ENCODE data around the gene PTPRG.

DNA sequence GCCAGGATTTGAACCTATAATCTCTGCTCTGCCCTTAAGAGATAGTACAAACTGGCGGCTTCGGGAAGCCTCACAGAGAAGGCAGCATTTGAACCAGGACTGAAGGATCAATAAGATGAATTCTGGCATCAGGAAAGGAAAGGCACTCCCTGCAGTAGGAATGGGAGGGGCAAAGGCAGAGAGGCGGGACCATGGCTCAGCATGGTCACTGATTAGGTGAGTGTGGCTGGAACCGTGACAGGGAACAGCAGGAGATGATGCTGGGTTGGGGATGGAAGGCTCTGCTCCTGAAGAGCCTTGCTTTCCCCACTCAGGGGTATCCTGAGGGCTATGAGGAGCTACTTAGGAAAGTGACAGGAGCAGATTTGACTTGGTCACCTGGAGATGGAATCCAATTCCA, 653.5 kb downstream of the PTPRG start:
- TF ChIP-seq, protein P1, sequence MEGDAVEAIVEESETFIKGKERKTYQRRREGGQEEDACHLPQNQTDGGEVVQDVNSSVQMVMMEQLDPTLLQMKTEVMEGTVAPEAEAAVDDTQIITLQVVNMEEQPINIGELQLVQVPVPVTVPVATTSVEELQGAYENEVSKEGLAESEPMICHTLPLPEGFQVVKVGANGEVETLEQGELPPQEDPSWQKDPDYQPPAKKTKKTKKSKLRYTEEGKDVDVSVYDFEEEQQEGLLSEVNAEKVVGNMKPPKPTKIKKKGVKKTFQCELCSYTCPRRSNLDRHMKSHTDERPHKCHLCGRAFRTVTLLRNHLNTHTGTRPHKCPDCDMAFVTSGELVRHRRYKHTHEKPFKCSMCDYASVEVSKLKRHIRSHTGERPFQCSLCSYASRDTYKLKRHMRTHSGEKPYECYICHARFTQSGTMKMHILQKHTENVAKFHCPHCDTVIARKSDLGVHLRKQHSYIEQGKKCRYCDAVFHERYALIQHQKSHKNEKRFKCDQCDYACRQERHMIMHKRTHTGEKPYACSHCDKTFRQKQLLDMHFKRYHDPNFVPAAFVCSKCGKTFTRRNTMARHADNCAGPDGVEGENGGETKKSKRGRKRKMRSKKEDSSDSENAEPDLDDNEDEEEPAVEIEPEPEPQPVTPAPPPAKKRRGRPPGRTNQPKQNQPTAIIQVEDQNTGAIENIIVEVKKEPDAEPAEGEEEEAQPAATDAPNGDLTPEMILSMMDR (conservative IDR thresholded peaks at IDR 0.05; ENCODE audit: low read length): no peak
- TF ChIP-seq EZH2phosphoT487 (IDR thresholded peaks at IDR 0.05; ENCODE audit: borderline replicate concordance, low read depth, low read length): no peak
